H1 (cell line): ENCODE data around the gene MINAR1. TPM values are rescaled to one million over a fixed set of nuclear protein-coding genes. Genes with fewer than 3 reads are reported as not detected.

Experiments used
- CTCF ChIA-PET: fragments of 300-600 bp; sonication (Branson Sonifier 250); formaldehyde crosslinking; loops from one replicate; lab custom pipeline; 2021; ENCODE audit not compliant: partially characterized antibody; lab: Charles Lee
- POLR2A ChIA-PET: fragments of 300-600 bp; sonication (Branson Sonifier 250); formaldehyde crosslinking; loops from one replicate; lab custom pipeline; 2021; ENCODE audit warnings: inconsistent platforms; ENCODE audit not compliant: partially characterized antibody; lab: Charles Lee
- DNase-seq, 2 experiments: peaks; one replicate each; pipeline versions ENCODE4 v3.0.0 to v3.0.0-alpha.2; 2010 to 2022; ENCODE audit warnings: low spot score in 2 of 2, low read depth in 1 of 2, mixed read lengths in 1 of 2
- FAIRE-seq: peaks from 2 replicates; lab custom pipeline; 2011; peaks lifted over from hg19 to GRCh38; lab: Jason Lieb, UNC
- H2AFZ ChIP-seq: 2 replicates; pipeline ENCODE4 v1.8.1; 2012; ENCODE audit warnings: low read length, inconsistent platforms
- H2AK5ac ChIP-seq: 2 replicates; pipeline ENCODE4 v1.6.1; 2013; ENCODE audit warnings: low read depth, low read length
- H2BK120ac ChIP-seq: replicated peaks from 2 replicates; pipeline ENCODE3; 2013; ENCODE audit warnings: low read depth, low read length, inconsistent platforms
- H2BK12ac ChIP-seq: 2 replicates; pipeline ENCODE4 v1.6.1; 2013; ENCODE audit warnings: low read depth, low read length
- H2BK15ac ChIP-seq: 2 replicates; pipeline ENCODE4 v1.6.1; 2013; ENCODE audit warnings: low read length
- H2BK20ac ChIP-seq: 2 replicates; pipeline ENCODE4 v1.6.1; 2013; ENCODE audit warnings: low read length
- H2BK5ac ChIP-seq: 2 replicates; pipeline ENCODE4 v1.6.1; 2013; ENCODE audit warnings: low read depth, low read length
- H3K14ac ChIP-seq: 2 replicates; pipeline ENCODE4 v1.6.1; 2013; ENCODE audit warnings: inconsistent platforms; ENCODE audit not compliant: insufficient read length
- H3K18ac ChIP-seq: 2 replicates; pipeline ENCODE4 v1.6.1; 2013; ENCODE audit warnings: low read length; ENCODE audit errors: extremely low read depth
- H3K23ac ChIP-seq: 2 replicates; pipeline ENCODE4 v1.6.1; 2013; ENCODE audit warnings: inconsistent platforms; ENCODE audit not compliant: insufficient read length
- H3K23me2 ChIP-seq: 2 replicates; pipeline ENCODE4 v1.6.1; 2013; ENCODE audit warnings: low read depth, low read length
- H3K27ac ChIP-seq: 2 replicates; pipeline ENCODE4 v1.6.1; 2011; ENCODE audit warnings: low read depth, low read length, inconsistent platforms
- H3K27me3 ChIP-seq, 4 experiments: replicated peaks in 1 of 4; 1 replicate in 1 of 4; 2 replicates in 3 of 4; pipeline versions ENCODE4 v1.6.1 to v1.8.1; 2011 to 2013; ENCODE audit warnings: low read length in 3 of 4, mild to moderate bottlenecking in 3 of 4, inconsistent platforms in 2 of 4, mixed read lengths in 2 of 4, moderate library complexity in 1 of 4; ENCODE audit not compliant: control insufficient read depth in 3 of 4, insufficient read depth in 3 of 4; ENCODE audit errors: extremely low read depth in 1 of 4
- H3K36me3 ChIP-seq, 4 experiments: 2 replicates each; pipeline versions ENCODE4 v1.6.1 to v1.8.1; 2011 to 2013; ENCODE audit warnings: mild to moderate bottlenecking in 4 of 4, low read length in 3 of 4, moderate library complexity in 2 of 4, control low read depth in 1 of 4, inconsistent platforms in 1 of 4; ENCODE audit not compliant: insufficient read depth in 4 of 4, control insufficient read depth in 2 of 4
- H3K4ac ChIP-seq: replicated peaks from 2 replicates; pipeline ENCODE3; 2013; ENCODE audit warnings: low read length, low read depth, mixed read lengths, inconsistent platforms; ENCODE audit not compliant: insufficient read length
- H3K4me1 ChIP-seq, 4 experiments: replicated peaks in 1 of 4; 1 replicate in 1 of 4; 2 replicates in 3 of 4; pipeline versions ENCODE4 v1.6.1 to v1.8.1; 2011 to 2013; ENCODE audit warnings: low read length in 3 of 4, inconsistent platforms in 2 of 4, mixed read lengths in 1 of 4; ENCODE audit not compliant: insufficient read depth in 4 of 4, control insufficient read depth in 3 of 4
- H3K4me2 ChIP-seq, 2 experiments: 2 replicates each; pipeline versions ENCODE4 v1.6.1 to v1.8.1; 2011 to 2013; ENCODE audit warnings: low read depth in 2 of 2, low read length in 2 of 2, control low read depth in 1 of 2, inconsistent platforms in 1 of 2, mild to moderate bottlenecking in 1 of 2; ENCODE audit not compliant: insufficient read depth in 1 of 2
- H3K4me3 ChIP-seq, 4 experiments: fragments of 200-600, 300-600 bp in 1 of 4; sonication (generic), shearing (Covaris generic), sonication (Bioruptor Twin) in 1 of 4; 2 replicates each; pipeline versions ENCODE4 v1.5.1 to v1.8.1; 2011 to 2016; ENCODE audit warnings: low read length in 4 of 4, low read depth in 3 of 4, control low read depth in 2 of 4, inconsistent platforms in 2 of 4, mild to moderate bottlenecking in 2 of 4, mixed read lengths in 1 of 4, moderate library complexity in 1 of 4; ENCODE audit not compliant: insufficient read depth in 2 of 4; ENCODE audit errors: extremely low read depth in 1 of 4
- H3K56ac ChIP-seq: replicated peaks from 2 replicates; pipeline ENCODE3; 2013; ENCODE audit warnings: low read depth, mild to moderate bottlenecking, mixed read lengths, low read length, inconsistent platforms; ENCODE audit not compliant: insufficient read length
- H3K79me1 ChIP-seq: 2 replicates; pipeline ENCODE4 v1.6.1; 2013; ENCODE audit warnings: low read depth, low read length, control low read depth
- H3K79me2 ChIP-seq, 2 experiments: 2 replicates each; pipeline versions ENCODE4 v1.6.1 to v1.8.1; 2012 to 2013; ENCODE audit warnings: low read length in 2 of 2, mild to moderate bottlenecking in 2 of 2, inconsistent platforms in 1 of 2; ENCODE audit not compliant: insufficient read depth in 2 of 2, control insufficient read depth in 1 of 2
- H3K9ac ChIP-seq, 4 experiments: replicated peaks in 1 of 4; 1 replicate in 1 of 4; 2 replicates in 3 of 4; pipeline versions ENCODE4 v1.6.1 to v1.8.1; 2011 to 2013; ENCODE audit warnings: low read depth in 3 of 4, low read length in 3 of 4, control low read depth in 2 of 4, mild to moderate bottlenecking in 2 of 4, moderate library complexity in 2 of 4, inconsistent platforms in 1 of 4; ENCODE audit errors: extremely low read depth in 1 of 4
- H3K9me3 ChIP-seq, 2 experiments: 2 replicates each; pipeline versions ENCODE4 v1.6.1 to v1.8.1; 2012 to 2013; ENCODE audit warnings: mild to moderate bottlenecking in 2 of 2, moderate library complexity in 2 of 2, control low read depth in 1 of 2, inconsistent platforms in 1 of 2, low read depth in 1 of 2, low read length in 1 of 2, mixed read lengths in 1 of 2; ENCODE audit not compliant: insufficient read depth in 2 of 2
- H4K20me1 ChIP-seq, 2 experiments: replicated peaks in 1 of 2; 2 replicates each; pipeline versions ENCODE3 to v1.8.1; 2011 to 2013; ENCODE audit warnings: inconsistent platforms in 2 of 2, low read length in 2 of 2, mild to moderate bottlenecking in 1 of 2; ENCODE audit not compliant: insufficient read depth in 2 of 2, control insufficient read depth in 1 of 2
- H4K5ac ChIP-seq: 2 replicates; pipeline ENCODE4 v1.6.1; 2013; ENCODE audit warnings: low read length, low read depth, mixed read lengths, inconsistent platforms; ENCODE audit not compliant: insufficient read length
- H4K8ac ChIP-seq: 2 replicates; pipeline ENCODE4 v1.8.0; 2013; ENCODE audit warnings: mild to moderate bottlenecking, moderate library complexity, low read length, inconsistent platforms; ENCODE audit not compliant: insufficient read depth; ENCODE audit errors: extremely low read depth
- H4K91ac ChIP-seq: replicated peaks from 2 replicates; pipeline ENCODE3; 2013; ENCODE audit warnings: low read length, mixed read lengths, inconsistent platforms; ENCODE audit not compliant: insufficient read length
- ASH2L ChIP-seq: fragments of 200-600, 300-600 bp; sonication (generic); IDR thresholded peaks from one replicate; pipeline ENCODE4 v1.7.1; 2017; ENCODE audit warnings: low read length
- CEBPB ChIP-seq: IDR thresholded peaks from 2 replicates; pipeline ENCODE4 v1.6.1; 2012; ENCODE audit warnings: low read depth, low read length
- CTBP2 ChIP-seq: IDR thresholded peaks from 2 replicates; pipeline ENCODE4 v1.7.0; 2011; ENCODE audit warnings: borderline replicate concordance, mild to moderate bottlenecking, moderate library complexity, mixed read lengths, low read length; ENCODE audit not compliant: insufficient read depth, insufficient read length
- FOSL1 ChIP-seq: IDR thresholded peaks from 2 replicates; pipeline ENCODE4 v1.6.1; 2011; ENCODE audit warnings: mild to moderate bottlenecking, low read depth, low read length, moderate library complexity; ENCODE audit not compliant: insufficient read depth
- HDAC6 ChIP-seq: IDR thresholded peaks from one replicate; pipeline ENCODE4 v1.7.1; 2012; ENCODE audit warnings: low read depth, mild to moderate bottlenecking, inconsistent platforms, low read length, moderate library complexity
- JUND ChIP-seq: IDR thresholded peaks from 2 replicates; pipeline ENCODE4 v1.6.1; 2011; ENCODE audit warnings: mild to moderate bottlenecking, improper control_type of control experiment, low read length
- WGBS, 2 experiments: shearing (Covaris generic) in 1 of 2; methylation state at CpG; one replicate each; pipeline versions ENCODE4 v1.1.6 to v1.1.7; 2013 to 2015; ENCODE audit warnings: low lambda C conversion rate in 2 of 2, mixed read lengths in 2 of 2, inconsistent platforms in 1 of 2, low coverage in 1 of 2, missing lambda C conversion rate in 1 of 2; ENCODE audit not compliant: insufficient replicate concordance in 2 of 2, insufficient coverage in 1 of 2, insufficient read length in 1 of 2; ENCODE audit errors: extremely low coverage in 1 of 2, missing lambda C conversion rate in 1 of 2; 5-methylcytosine and 5-hydroxymethylcytosine counted together
- polyA plus RNA-seq, 7 experiments: library from polyadenylated mRNA; depleted of rRNA in 3 of 7; stranded (reverse) in 5 of 7; unstranded in 2 of 7; fragments of >200 nt in 5 of 7; fragments of 200-250 nt in 2 of 7; gene quantifications; 1 replicate in 5 of 7; 2 replicates in 1 of 7; 4 replicates in 1 of 7; pipeline versions ENCODE4 v1.2.1 to v1.2.3, GENCODE V29; 2011 to 2013; ENCODE audit warnings: missing spikeins in 2 of 7, mixed read lengths in 2 of 7
- total RNA-seq: library from RNA; stranded (reverse); fragmentation: NEBNext Ultra II Directional; extraction: Animal tissue kit (Norgen Biotek cat#: 25700); gene quantifications from 2 replicates; pipeline ENCODE4 v1.2.1, GENCODE V29; 2021
- TF ChIP-seq, protein P1 (sequence below): IDR thresholded peaks from 2 replicates; pipeline ENCODE4 v1.6.1; 2012; ENCODE audit warnings: low read length, inconsistent platforms

MINAR1 gene
- total and polyA plus RNA-seq, 2 of the 8 experiments (the other 6 are each of a cell fraction or from before 2014, with no cell fraction given) = 0.17 to 0.67 TPM

DNA sequence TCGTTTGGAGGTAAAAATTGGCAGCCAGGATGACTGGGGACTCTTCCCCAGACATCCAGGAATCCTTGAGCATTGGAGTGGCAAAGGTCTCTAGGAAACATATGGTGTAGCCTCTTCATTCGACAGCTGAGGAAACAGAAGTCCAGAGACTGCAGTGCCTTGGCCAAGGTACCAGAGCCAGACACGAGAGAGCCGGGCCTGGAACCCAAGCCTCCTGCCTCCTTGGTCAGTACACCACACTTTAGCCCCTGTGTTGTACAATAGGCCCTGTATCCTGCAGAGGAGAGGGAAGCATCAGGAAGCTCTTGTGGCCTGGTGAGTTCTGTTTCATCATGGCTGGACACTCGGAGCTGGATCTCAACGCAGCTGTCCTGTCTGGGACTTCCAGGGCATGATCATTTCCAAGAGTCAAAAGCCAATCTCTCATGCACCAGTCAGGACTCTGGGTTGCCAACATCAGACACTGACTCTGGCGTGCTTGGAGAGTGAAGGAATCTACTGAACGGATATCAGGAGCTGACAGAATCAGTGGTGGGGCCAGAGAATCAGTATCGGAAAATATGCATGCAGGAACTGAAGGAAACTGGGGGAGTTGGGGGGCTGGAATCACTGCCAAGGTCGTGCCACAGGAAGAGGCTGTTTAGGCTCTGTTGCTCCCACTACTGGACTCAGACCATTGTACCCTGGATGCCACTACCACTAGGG lies 6.4 kb upstream of the MINAR1 start:
- Histone ChIP-seq H3K9ac (no peak overlapping the region), H4K91ac (no peak overlapping the region), H3K23ac (no peak overlapping the region), H3K4me2 (no peak overlapping the region), H3K27ac (no peak overlapping the region), H3K79me1 (no peaks in the 10 kb centered on the region), H3K14ac (no peak overlapping the region), H2BK5ac (no peak overlapping the region), H3K27me3 (peaks cover 8 to 15% (median 12%) of the 10 kb centered on the region in 4 experiments), H3K4ac (no peak overlapping the region), H3K18ac (no peak overlapping the region), H2AK5ac (no peak overlapping the region), H3K56ac (no peak overlapping the region), H3K9me3 (no peaks in the 10 kb centered on the region), H3K4me1 (peaks cover 0 to 2% (median 0%) of the 10 kb centered on the region in 4 experiments; a peak in 1 of 7 replicates), H4K5ac (no peak overlapping the region), H3K4me3 (no peak overlapping the region), H2BK15ac (no peak overlapping the region), H4K8ac (no peak overlapping the region), H3K79me2 (no peaks in the 10 kb centered on the region), H2BK12ac (no peak overlapping the region), H3K36me3 (no peaks in the 10 kb centered on the region), H2BK120ac (no peak overlapping the region), H4K20me1 (no peaks in the 10 kb centered on the region), H2BK20ac (no peak overlapping the region), H2AFZ (no peak overlapping the region), H3K23me2 (peaks cover 1% of the 10 kb centered on the region; the same call in 1 of the 2 replicates)
- DNase-seq (no peak), FAIRE-seq (no peak)
- ChIA-PET CTCF (interaction anchor here (0.6 to 2.2 kb wide), 9 partner anchors 9 to 178 kb away, joined by 3 to 12 read pairs (median 3); no protein-coding TSS in a partner anchor), POLR2A (no interaction called here)
- 77% methylated on average over 10 of the region's 10 CpGs; no CpG with 5 or more reads in 1 of the 2 experiments for WGBS, 2 experiments
- TF ChIP-seq HDAC6 (no peak), CEBPB (no peak), JUND (no peak), ASH2L (no peak), CTBP2 (no peak), FOSL1 (no peak)
- TF ChIP-seq, protein P1, sequence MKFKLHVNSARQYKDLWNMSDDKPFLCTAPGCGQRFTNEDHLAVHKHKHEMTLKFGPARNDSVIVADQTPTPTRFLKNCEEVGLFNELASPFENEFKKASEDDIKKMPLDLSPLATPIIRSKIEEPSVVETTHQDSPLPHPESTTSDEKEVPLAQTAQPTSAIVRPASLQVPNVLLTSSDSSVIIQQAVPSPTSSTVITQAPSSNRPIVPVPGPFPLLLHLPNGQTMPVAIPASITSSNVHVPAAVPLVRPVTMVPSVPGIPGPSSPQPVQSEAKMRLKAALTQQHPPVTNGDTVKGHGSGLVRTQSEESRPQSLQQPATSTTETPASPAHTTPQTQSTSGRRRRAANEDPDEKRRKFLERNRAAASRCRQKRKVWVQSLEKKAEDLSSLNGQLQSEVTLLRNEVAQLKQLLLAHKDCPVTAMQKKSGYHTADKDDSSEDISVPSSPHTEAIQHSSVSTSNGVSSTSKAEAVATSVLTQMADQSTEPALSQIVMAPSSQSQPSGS = no peak
